Adrenal gland (tissue), 5 donors: ENCODE measurements around the gene SULT4A1.

Source experiments
- POLR2A ChIP-seq, 2 donors: fragments of 450-650 bp; IDR thresholded peaks; one replicate each; pipeline ENCODE4 v1.6.1; 2017; ENCODE audit warnings: antibody characterized with exemption in 2 of 2, mild to moderate bottlenecking in 2 of 2, moderate library complexity in 1 of 2
- TF ChIP-seq, protein P1 (sequence below), 6 experiments: fragments of 450-650 bp in 4 of 6; fragments of 200-600 bp in 2 of 6; sonication (generic) in 1 of 6; IDR thresholded peaks; 1 replicate in 5 of 6; 2 replicates in 1 of 6; pipeline versions ENCODE4 v1.5.1 to v1.8.0; 2016 to 2021; ENCODE audit warnings: antibody characterized with exemption in 6 of 6, mild to moderate bottlenecking in 2 of 6, moderate library complexity in 1 of 6
- donor health status: DM: no; HTN: no; CAD: no.

DNA sequence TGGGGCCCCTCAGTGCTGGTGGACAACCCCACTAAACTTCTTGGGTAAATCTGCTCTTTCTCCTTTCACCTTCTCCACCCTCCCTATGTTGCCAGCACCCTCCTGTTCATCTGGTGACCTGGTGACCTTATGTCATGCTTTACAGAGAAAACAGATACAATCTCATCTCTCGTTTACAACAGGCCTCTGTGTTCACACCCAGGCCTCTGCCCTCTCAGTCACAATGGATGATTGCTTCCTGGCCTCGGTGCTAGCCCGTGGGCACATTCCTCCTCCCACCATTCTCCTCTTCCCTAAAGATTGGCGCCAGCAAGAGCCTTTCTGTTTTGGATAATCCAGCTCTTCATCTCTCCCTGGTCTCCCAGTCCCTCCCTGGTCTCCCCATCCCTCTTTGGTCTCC lies 49.0 kb upstream of the SULT4A1 start:
- TF ChIP-seq, protein P1, sequence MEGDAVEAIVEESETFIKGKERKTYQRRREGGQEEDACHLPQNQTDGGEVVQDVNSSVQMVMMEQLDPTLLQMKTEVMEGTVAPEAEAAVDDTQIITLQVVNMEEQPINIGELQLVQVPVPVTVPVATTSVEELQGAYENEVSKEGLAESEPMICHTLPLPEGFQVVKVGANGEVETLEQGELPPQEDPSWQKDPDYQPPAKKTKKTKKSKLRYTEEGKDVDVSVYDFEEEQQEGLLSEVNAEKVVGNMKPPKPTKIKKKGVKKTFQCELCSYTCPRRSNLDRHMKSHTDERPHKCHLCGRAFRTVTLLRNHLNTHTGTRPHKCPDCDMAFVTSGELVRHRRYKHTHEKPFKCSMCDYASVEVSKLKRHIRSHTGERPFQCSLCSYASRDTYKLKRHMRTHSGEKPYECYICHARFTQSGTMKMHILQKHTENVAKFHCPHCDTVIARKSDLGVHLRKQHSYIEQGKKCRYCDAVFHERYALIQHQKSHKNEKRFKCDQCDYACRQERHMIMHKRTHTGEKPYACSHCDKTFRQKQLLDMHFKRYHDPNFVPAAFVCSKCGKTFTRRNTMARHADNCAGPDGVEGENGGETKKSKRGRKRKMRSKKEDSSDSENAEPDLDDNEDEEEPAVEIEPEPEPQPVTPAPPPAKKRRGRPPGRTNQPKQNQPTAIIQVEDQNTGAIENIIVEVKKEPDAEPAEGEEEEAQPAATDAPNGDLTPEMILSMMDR (IDR thresholded peaks at IDR 0.05) = no peak
- no peak for TF ChIP-seq POLR2A (IDR thresholded peaks at IDR 0.05)
